A673 (cell line): ENCODE measurements around the gene DHX34.

Experiments used
- EZH2 ChIP-seq: fragments of 200-600 bp; sonication (generic); IDR thresholded peaks from 2 replicates; pipeline ENCODE4 v1.6.1; 2017; ENCODE audit warnings: borderline replicate concordance, low read depth, mild to moderate bottlenecking, mixed read lengths, antibody characterized with exemption, low read length; ENCODE audit not compliant: poor library complexity, severe bottlenecking
- TF ChIP-seq, protein P1 (sequence below): fragments of 300-800, 200-600 bp; sonication (generic); conservative IDR thresholded peaks from 2 replicates; pipeline ENCODE4 v1.5.1; 2017; ENCODE audit warnings: low read depth, mild to moderate bottlenecking, antibody characterized with exemption, low read length, moderate library complexity, mixed read lengths

DNA sequence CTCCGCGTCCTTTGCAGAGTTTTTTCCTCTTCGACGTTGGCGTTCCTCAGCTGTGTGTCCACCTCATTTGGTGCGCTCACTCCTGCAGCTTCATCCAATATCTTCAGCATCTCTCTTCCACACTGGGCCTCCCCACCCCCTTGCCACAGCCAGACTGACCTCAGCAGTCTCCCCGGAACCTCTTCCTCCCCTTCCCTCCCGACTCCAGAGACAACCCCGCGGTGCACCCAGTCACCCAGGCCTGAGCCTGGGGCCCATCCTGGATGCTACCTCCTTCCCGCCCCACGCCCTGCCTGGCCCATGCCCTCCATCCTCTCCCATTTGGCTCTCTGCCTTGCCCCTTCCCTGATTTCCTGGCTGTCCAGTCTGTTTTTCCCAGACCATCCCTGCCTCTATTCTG is 25.2 kb upstream of the DHX34 start:
- TF ChIP-seq, protein P1, sequence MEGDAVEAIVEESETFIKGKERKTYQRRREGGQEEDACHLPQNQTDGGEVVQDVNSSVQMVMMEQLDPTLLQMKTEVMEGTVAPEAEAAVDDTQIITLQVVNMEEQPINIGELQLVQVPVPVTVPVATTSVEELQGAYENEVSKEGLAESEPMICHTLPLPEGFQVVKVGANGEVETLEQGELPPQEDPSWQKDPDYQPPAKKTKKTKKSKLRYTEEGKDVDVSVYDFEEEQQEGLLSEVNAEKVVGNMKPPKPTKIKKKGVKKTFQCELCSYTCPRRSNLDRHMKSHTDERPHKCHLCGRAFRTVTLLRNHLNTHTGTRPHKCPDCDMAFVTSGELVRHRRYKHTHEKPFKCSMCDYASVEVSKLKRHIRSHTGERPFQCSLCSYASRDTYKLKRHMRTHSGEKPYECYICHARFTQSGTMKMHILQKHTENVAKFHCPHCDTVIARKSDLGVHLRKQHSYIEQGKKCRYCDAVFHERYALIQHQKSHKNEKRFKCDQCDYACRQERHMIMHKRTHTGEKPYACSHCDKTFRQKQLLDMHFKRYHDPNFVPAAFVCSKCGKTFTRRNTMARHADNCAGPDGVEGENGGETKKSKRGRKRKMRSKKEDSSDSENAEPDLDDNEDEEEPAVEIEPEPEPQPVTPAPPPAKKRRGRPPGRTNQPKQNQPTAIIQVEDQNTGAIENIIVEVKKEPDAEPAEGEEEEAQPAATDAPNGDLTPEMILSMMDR: no peak
- TF ChIP-seq EZH2: no peak
